ENCODE measurements around the gene ACAD9.

DNA sequence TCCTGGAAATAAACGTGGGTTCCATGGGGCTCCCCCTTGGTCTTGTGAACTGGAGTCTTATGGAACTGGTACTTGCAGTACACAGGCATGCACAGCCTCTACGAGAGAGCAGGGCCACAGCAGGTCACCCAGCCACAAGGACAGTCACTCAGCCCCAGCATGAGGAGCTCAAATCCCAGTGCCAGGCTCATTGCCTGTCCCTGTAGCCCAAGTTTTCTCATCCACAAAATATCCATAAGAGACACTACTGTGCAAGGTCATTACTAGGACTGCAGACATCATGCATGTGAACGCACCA, 66.4 kb downstream of the ACAD9 start:
- TF ChIP-seq, protein P1, sequence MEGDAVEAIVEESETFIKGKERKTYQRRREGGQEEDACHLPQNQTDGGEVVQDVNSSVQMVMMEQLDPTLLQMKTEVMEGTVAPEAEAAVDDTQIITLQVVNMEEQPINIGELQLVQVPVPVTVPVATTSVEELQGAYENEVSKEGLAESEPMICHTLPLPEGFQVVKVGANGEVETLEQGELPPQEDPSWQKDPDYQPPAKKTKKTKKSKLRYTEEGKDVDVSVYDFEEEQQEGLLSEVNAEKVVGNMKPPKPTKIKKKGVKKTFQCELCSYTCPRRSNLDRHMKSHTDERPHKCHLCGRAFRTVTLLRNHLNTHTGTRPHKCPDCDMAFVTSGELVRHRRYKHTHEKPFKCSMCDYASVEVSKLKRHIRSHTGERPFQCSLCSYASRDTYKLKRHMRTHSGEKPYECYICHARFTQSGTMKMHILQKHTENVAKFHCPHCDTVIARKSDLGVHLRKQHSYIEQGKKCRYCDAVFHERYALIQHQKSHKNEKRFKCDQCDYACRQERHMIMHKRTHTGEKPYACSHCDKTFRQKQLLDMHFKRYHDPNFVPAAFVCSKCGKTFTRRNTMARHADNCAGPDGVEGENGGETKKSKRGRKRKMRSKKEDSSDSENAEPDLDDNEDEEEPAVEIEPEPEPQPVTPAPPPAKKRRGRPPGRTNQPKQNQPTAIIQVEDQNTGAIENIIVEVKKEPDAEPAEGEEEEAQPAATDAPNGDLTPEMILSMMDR (IDR thresholded peaks at IDR 0.05): no peak
- no peak for TF ChIP-seq POLR2A (IDR thresholded peaks at IDR 0.05)
